HEK293 (cell line): ENCODE data around the gene DPEP1.

Source experiments
- CTCF ChIA-PET: fragments of 350-600 bp; formaldehyde crosslinking; extraction: SDS; loops from one replicate; lab custom pipeline; 2021; ENCODE audit warnings: antibody characterized with exemption; lab: Yijun Ruan, JAX
- POLR2A ChIA-PET: fragments of 300-600 bp; formaldehyde crosslinking; extraction: SDS; loops from one replicate; lab custom pipeline; 2020; ENCODE audit warnings: antibody characterized with exemption, inconsistent platforms; lab: Yijun Ruan, JAX
- H3K27ac ChIP-seq: fragments of 200-500 bp; sonication (Bioruptor generic); 2 replicates; pipeline ENCODE4 v1.5.1; 2014; ENCODE audit warnings: low read depth, low read length, control low read depth, inconsistent platforms; ENCODE audit errors: extremely low read depth
- H3K36me3 ChIP-seq, 2 experiments: fragments of 200-500 bp in 1 of 2; sonication (Bioruptor generic) in 1 of 2; 1 replicate in 1 of 2; 2 replicates in 1 of 2; pipeline ENCODE4 v1.5.1; 2014 to 2017; ENCODE audit warnings: inconsistent platforms in 2 of 2, low read length in 2 of 2; ENCODE audit not compliant: control insufficient read depth in 2 of 2, insufficient read depth in 1 of 2
- H3K4me1 ChIP-seq: fragments of 200-500 bp; sonication (Bioruptor generic); 2 replicates; pipeline ENCODE4 v1.5.1; 2014; ENCODE audit warnings: mild to moderate bottlenecking, low read length, inconsistent platforms; ENCODE audit not compliant: control insufficient read depth, insufficient read depth
- H3K4me3 ChIP-seq: 2 replicates; pipeline ENCODE4 v1.5.1; 2011; ENCODE audit warnings: low read depth, mild to moderate bottlenecking, control low read depth, low read length, moderate library complexity
- H3K9me3 ChIP-seq: fragments of 200-500 bp; sonication (Bioruptor generic); 2 replicates; pipeline ENCODE4 v1.5.1; 2014; ENCODE audit warnings: low read depth, low read length, inconsistent platforms; ENCODE audit not compliant: control insufficient read depth, insufficient read depth
- FEZF1 ChIP-seq: fragments of 450-650 bp; formaldehyde crosslinking; IDR thresholded peaks from 2 replicates; pipeline ENCODE4 v1.5.1; 2016; ENCODE audit warnings: missing biosample characterization, missing genetic modification characterization
- GLIS1 ChIP-seq: fragments of 450-650 bp; formaldehyde crosslinking; IDR thresholded peaks from 2 replicates; pipeline ENCODE4 v1.5.1; 2016; ENCODE audit warnings: missing biosample characterization, missing genetic modification characterization
- GLIS2 ChIP-seq: fragments of 450-650 bp; formaldehyde crosslinking; IDR thresholded peaks from 2 replicates; pipeline ENCODE4 v1.5.1; 2016; ENCODE audit warnings: missing biosample characterization, missing genetic modification characterization
- KLF1 ChIP-seq: fragments of 450-650 bp; formaldehyde crosslinking; IDR thresholded peaks from 2 replicates; pipeline ENCODE4 v1.5.1; 2016; ENCODE audit warnings: missing biosample characterization, missing genetic modification characterization
- TCF7L2 ChIP-seq: IDR thresholded peaks from 2 replicates; pipeline ENCODE4 v1.6.1; 2011; ENCODE audit warnings: low read depth, mild to moderate bottlenecking, inconsistent platforms, low read length, moderate library complexity, borderline replicate concordance
- ZBTB1 ChIP-seq: fragments of 450-650 bp; formaldehyde crosslinking; IDR thresholded peaks from 2 replicates; pipeline ENCODE4 v1.5.1; 2016; ENCODE audit warnings: missing biosample characterization, missing genetic modification characterization
- ZBTB20 ChIP-seq: fragments of 450-650 bp; formaldehyde crosslinking; IDR thresholded peaks from 2 replicates; pipeline ENCODE4 v1.5.1; 2016; ENCODE audit warnings: missing biosample characterization, missing genetic modification characterization
- ZBTB6 ChIP-seq: fragments of 450-650 bp; formaldehyde crosslinking; IDR thresholded peaks from 2 replicates; pipeline ENCODE4 v1.5.1; 2017; ENCODE audit warnings: missing biosample characterization, missing genetic modification characterization
- ZNF114 ChIP-seq: fragments of 450-650 bp; formaldehyde crosslinking; IDR thresholded peaks from 2 replicates; pipeline ENCODE4 v1.5.0; 2017; ENCODE audit warnings: missing biosample characterization, missing genetic modification characterization
- ZNF391 ChIP-seq: fragments of 450-650 bp; formaldehyde crosslinking; IDR thresholded peaks from 2 replicates; pipeline ENCODE4 v1.5.1; 2016; ENCODE audit warnings: low read depth, missing biosample characterization, missing genetic modification characterization, borderline replicate concordance
- ZNF426 ChIP-seq: fragments of 450-650 bp; formaldehyde crosslinking; IDR thresholded peaks from 2 replicates; pipeline ENCODE4 v1.5.1; 2017; ENCODE audit warnings: missing biosample characterization, missing genetic modification characterization, mild to moderate bottlenecking, inconsistent platforms, moderate library complexity
- ZNF473 ChIP-seq: fragments of 450-650 bp; formaldehyde crosslinking; IDR thresholded peaks from 2 replicates; pipeline ENCODE4 v1.5.1; 2017; ENCODE audit warnings: missing biosample characterization, missing genetic modification characterization
- ZNF560 ChIP-seq: fragments of 450-650 bp; formaldehyde crosslinking; IDR thresholded peaks from 2 replicates; pipeline ENCODE4 v1.5.1; 2017; ENCODE audit warnings: missing biosample characterization, missing genetic modification characterization, borderline replicate concordance
- ZNF624 ChIP-seq: fragments of 450-650 bp; formaldehyde crosslinking; IDR thresholded peaks from 2 replicates; pipeline ENCODE4 v1.5.1; 2017; ENCODE audit warnings: missing biosample characterization, missing genetic modification characterization
- ZNF747 ChIP-seq: fragments of 450-650 bp; formaldehyde crosslinking; IDR thresholded peaks from 2 replicates; pipeline ENCODE4 v1.5.1; 2016; ENCODE audit warnings: missing biosample characterization, missing genetic modification characterization
- TF ChIP-seq, protein P1 (sequence below): fragments of 450-650 bp; formaldehyde crosslinking; IDR thresholded peaks from 2 replicates; pipeline ENCODE4 v1.5.0; 2017; ENCODE audit warnings: missing biosample characterization, missing genetic modification characterization, borderline replicate concordance
- TF ChIP-seq, protein P2 (sequence below): fragments of 450-650 bp; formaldehyde crosslinking; conservative IDR thresholded peaks from 2 replicates; pipeline ENCODE4 v1.5.1; 2016; ENCODE audit warnings: low read depth, missing biosample characterization, missing genetic modification characterization
- TF ChIP-seq, protein P3 (sequence below): fragments of 450-650 bp; formaldehyde crosslinking; IDR thresholded peaks from 2 replicates; pipeline ENCODE4 v1.5.1; 2016; ENCODE audit warnings: missing biosample characterization, missing genetic modification characterization

DPEP1 gene

GRCh38 chr16:89596957-89597649, 16.3 kb upstream of the DPEP1 start:
- no peak overlapping the region for H3K4me3 ChIP-seq
- ChIA-PET CTCF (no interaction called here), POLR2A (no interaction called here)
- H3K4me1 ChIP-seq: no peaks in the 10 kb centered on the region
- TF ChIP-seq GLIS1 (tag by site-specific recombination): 0 out of 2 replicates have a peak, but pooled peaks have one; percentile 9
- TF ChIP-seq GLIS2: peak; percentile 18; the same call in 1 of the 2 replicates
- TF ChIP-seq, protein P1, sequence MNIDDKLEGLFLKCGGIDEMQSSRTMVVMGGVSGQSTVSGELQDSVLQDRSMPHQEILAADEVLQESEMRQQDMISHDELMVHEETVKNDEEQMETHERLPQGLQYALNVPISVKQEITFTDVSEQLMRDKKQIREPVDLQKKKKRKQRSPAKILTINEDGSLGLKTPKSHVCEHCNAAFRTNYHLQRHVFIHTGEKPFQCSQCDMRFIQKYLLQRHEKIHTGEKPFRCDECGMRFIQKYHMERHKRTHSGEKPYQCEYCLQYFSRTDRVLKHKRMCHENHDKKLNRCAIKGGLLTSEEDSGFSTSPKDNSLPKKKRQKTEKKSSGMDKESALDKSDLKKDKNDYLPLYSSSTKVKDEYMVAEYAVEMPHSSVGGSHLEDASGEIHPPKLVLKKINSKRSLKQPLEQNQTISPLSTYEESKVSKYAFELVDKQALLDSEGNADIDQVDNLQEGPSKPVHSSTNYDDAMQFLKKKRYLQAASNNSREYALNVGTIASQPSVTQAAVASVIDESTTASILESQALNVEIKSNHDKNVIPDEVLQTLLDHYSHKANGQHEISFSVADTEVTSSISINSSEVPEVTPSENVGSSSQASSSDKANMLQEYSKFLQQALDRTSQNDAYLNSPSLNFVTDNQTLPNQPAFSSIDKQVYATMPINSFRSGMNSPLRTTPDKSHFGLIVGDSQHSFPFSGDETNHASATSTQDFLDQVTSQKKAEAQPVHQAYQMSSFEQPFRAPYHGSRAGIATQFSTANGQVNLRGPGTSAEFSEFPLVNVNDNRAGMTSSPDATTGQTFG: no peak
- H3K27ac ChIP-seq: no peak overlapping the region
- H3K9me3 ChIP-seq: no peaks in the 10 kb centered on the region
- no peaks in the 10 kb centered on the region for H3K36me3 ChIP-seq

GRCh38 chr16:89598199-89598598, 15.2 kb upstream of the DPEP1 start:
- Histone ChIP-seq H3K27ac (no peak overlapping the region), H3K9me3 (no peaks in the 10 kb centered on the region)
- TF ChIP-seq ZNF560 (tag by site-specific recombination) (no peak), FEZF1 (tag by site-specific recombination) (no peak), TCF7L2 (no peak), ZNF426 (tag by site-specific recombination) (no peak)
- TF ChIP-seq, all 188 proteins: peak for 0
- POLR2A ChIA-PET: no interaction called here
- CTCF ChIA-PET: no interaction called here
- Histone ChIP-seq H3K4me3 (no peak overlapping the region), H3K4me1 (no peaks in the 10 kb centered on the region), H3K36me3 (no peaks in the 10 kb centered on the region)

GRCh38 chr16:89599451-89599858, 14.0 kb upstream of the DPEP1 start:
- H3K36me3 ChIP-seq: no peaks in the 10 kb centered on the region
- CTCF ChIA-PET: interaction anchor here (0.5 to 2.4 kb wide), 6 partner anchors 16 to 80 kb away, joined by 3 to 18 read pairs (median 4); no protein-coding TSS in a partner anchor
- H3K9me3 ChIP-seq: no peaks in the 10 kb centered on the region
- H3K4me3 ChIP-seq: no peak overlapping the region
- POLR2A ChIA-PET: no interaction called here
- no peaks in the 10 kb centered on the region for H3K4me1 ChIP-seq
- no peak overlapping the region for H3K27ac ChIP-seq
- TF ChIP-seq ZNF560 (tag by site-specific recombination): no peak
- no peak for TF ChIP-seq ZNF391 (tag by site-specific recombination)
- TF ChIP-seq, protein P2, sequence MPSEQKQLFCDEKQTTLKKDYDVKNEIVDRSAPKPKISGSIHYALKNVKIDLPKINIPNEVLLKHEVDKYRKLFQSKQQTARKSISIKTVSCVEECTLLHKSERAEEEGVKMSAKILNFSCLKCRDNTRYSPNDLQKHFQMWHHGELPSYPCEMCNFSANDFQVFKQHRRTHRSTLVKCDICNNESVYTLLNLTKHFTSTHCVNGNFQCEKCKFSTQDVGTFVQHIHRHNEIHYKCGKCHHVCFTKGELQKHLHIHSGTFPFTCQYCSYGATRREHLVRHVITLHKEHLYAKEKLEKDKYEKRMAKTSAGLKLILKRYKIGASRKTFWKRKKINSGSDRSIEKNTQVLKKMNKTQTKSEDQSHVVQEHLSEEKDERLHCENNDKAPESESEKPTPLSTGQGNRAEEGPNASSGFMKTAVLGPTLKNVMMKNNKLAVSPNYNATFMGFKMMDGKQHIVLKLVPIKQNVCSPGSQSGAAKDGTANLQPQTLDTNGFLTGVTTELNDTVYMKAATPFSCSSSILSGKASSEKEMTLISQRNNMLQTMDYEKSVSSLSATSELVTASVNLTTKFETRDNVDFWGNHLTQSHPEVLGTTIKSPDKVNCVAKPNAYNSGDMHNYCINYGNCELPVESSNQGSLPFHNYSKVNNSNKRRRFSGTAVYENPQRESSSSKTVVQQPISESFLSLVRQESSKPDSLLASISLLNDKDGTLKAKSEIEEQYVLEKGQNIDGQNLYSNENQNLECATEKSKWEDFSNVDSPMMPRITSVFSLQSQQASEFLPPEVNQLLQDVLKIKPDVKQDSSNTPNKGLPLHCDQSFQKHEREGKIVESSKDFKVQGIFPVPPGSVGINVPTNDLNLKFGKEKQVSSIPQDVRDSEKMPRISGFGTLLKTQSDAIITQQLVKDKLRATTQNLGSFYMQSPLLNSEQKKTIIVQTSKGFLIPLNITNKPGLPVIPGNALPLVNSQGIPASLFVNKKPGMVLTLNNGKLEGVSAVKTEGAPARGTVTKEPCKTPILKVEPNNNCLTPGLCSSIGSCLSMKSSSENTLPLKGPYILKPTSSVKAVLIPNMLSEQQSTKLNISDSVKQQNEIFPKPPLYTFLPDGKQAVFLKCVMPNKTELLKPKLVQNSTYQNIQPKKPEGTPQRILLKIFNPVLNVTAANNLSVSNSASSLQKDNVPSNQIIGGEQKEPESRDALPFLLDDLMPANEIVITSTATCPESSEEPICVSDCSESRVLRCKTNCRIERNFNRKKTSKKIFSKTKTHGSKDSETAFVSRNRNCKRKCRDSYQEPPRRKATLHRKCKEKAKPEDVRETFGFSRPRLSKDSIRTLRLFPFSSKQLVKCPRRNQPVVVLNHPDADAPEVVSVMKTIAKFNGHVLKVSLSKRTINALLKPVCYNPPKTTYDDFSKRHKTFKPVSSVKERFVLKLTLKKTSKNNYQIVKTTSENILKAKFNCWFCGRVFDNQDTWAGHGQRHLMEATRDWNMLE (tag by site-specific recombination): no peak
- TF ChIP-seq ZNF624 (tag by site-specific recombination): no peak
- no peak for TF ChIP-seq ZBTB20 (tag by site-specific recombination)
- TF ChIP-seq ZBTB1 (tag by site-specific recombination): no peak
- TF ChIP-seq, protein P3, sequence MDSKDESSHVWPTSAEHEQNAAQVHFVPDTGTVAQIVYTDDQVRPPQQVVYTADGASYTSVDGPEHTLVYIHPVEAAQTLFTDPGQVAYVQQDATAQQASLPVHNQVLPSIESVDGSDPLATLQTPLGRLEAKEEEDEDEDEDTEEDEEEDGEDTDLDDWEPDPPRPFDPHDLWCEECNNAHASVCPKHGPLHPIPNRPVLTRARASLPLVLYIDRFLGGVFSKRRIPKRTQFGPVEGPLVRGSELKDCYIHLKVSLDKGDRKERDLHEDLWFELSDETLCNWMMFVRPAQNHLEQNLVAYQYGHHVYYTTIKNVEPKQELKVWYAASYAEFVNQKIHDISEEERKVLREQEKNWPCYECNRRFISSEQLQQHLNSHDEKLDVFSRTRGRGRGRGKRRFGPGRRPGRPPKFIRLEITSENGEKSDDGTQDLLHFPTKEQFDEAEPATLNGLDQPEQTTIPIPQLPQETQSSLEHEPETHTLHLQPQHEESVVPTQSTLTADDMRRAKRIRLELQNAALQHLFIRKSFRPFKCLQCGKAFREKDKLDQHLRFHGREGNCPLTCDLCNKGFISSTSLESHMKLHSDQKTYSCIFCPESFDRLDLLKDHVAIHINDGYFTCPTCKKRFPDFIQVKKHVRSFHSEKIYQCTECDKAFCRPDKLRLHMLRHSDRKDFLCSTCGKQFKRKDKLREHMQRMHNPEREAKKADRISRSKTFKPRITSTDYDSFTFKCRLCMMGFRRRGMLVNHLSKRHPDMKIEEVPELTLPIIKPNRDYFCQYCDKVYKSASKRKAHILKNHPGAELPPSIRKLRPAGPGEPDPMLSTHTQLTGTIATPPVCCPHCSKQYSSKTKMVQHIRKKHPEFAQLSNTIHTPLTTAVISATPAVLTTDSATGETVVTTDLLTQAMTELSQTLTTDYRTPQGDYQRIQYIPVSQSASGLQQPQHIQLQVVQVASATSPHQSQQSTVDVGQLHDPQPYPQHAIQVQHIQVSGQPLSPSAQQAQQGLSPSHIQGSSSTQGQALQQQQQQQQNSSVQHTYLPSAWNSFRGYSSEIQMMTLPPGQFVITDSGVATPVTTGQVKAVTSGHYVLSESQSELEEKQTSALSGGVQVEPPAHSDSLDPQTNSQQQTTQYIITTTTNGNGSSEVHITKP (tag by site-specific recombination): no peak
- TF ChIP-seq ZNF473 (tag by site-specific recombination): no peak
- no peak for TF ChIP-seq ZNF114 (tag by site-specific recombination)
- TF ChIP-seq ZBTB6 (tag by site-specific recombination): no peak
- no peak for TF ChIP-seq ZNF747 (tag by site-specific recombination)
- TF ChIP-seq KLF1: peak; percentile 91
